ENCODE measurements around the gene SLC27A5.
"Not testable (repeated sequence)": the region's sequence is repeated elsewhere in the genome, so short reads cannot be mapped to it uniquely, and the experiment has no call there.

Gene SLC27A5

GRCh38 chr19:58466760-58467589 lies 44.8 kb downstream of the SLC27A5 start, which contains the start of gene ZNF324:
ZNF324 (plus strand) TSS chr19:58467080; CDS start chr19:58469186, 2,106 bp downstream.
- TF ChIP-seq ZNF274 (IDR thresholded peaks at IDR 0.05; ENCODE audit: low read depth, low read length): no peak
- H3K4me3 ChIP-seq (ENCODE audit: low read length): peak within 1 kb of the TSS; percentile 82

- H3K4me3 ChIP-seq (ENCODE audit: low read length): peak overlapping the region; percentile 54; the same call in 1 of the 2 replicates
- no peak for TF ChIP-seq ZNF274 (IDR thresholded peaks at IDR 0.05; ENCODE audit: low read depth, low read length)
Measured at GRCh38 chr19:58466089-58466759, 45.6 kb downstream of the SLC27A5 start.

GRCh38 chr19:58460039-58460438 lies 51.8 kb downstream of the SLC27A5 start:
- H3K4me3 ChIP-seq (ENCODE audit: low read length): no peak overlapping the region
- TF ChIP-seq ZNF274 (IDR thresholded peaks at IDR 0.05; ENCODE audit: low read depth, low read length): no peak

- H3K4me3 ChIP-seq (ENCODE audit: low read length): no peak overlapping the region
- TF ChIP-seq ZNF274 (IDR thresholded peaks at IDR 0.05; ENCODE audit: low read depth, low read length): no peak
Measured at GRCh38 chr19:58456111-58456510, 55.7 kb downstream of the SLC27A5 start.

- TF ChIP-seq ZNF274 (IDR thresholded peaks at IDR 0.05; ENCODE audit: low read depth, low read length): no peak
- no peak overlapping the region for H3K4me3 ChIP-seq (ENCODE audit: low read length)
Measured at GRCh38 chr19:58455306-58455705, 56.5 kb downstream of the SLC27A5 start.

- H3K4me3 ChIP-seq (ENCODE audit: low read length): no peak overlapping the region
- no peak for TF ChIP-seq ZNF274 (IDR thresholded peaks at IDR 0.05; ENCODE audit: low read depth, low read length)
Measured at GRCh38 chr19:58453743-58454142, 58.0 kb downstream of the SLC27A5 start.

GRCh38 chr19:58451358-58452101 lies 60.3 kb downstream of the SLC27A5 start, which contains the start of gene ZNF324B:
ZNF324B (plus strand) TSS chr19:58451622; CDS start chr19:58453702, 2,080 bp downstream.
- H3K4me3 ChIP-seq (ENCODE audit: low read length): peak within 1 kb of the TSS; percentile 81
- no peak for TF ChIP-seq ZNF274 (IDR thresholded peaks at IDR 0.05; ENCODE audit: low read depth, low read length)

GRCh38 chr19:58450856-58451357 lies 60.9 kb downstream of the SLC27A5 start:
- peak overlapping the region; percentile 62 for H3K4me3 ChIP-seq (ENCODE audit: low read length)
- no peak for TF ChIP-seq ZNF274 (IDR thresholded peaks at IDR 0.05; ENCODE audit: low read depth, low read length)

GRCh38 chr19:58449980-58450379 lies 61.8 kb downstream of the SLC27A5 start:
- H3K4me3 ChIP-seq (ENCODE audit: low read length): not testable (repeated sequence)

- H3K4me3 ChIP-seq (ENCODE audit: low read length): not testable (repeated sequence)
Measured at GRCh38 chr19:58448860-58449259, 62.9 kb downstream of the SLC27A5 start.
